ENCODE data around the gene GDI1. TPM values are rescaled to one million over a fixed set of nuclear protein-coding genes. Genes with fewer than 3 reads are reported as not detected.

The GDI1 gene
- polyA plus RNA-seq, 4 donors, result 120 to 154 (median 127) TPM

- DNase-seq (ENCODE audit: low read depth in 4 of 4, low spot score in 3 of 4), result no peak
These were observed 22.2 kb downstream of the GDI1 start for GRCh38 chrX:154458954-154459778.

- DNase-seq (ENCODE audit: low read depth in 4 of 4, low spot score in 3 of 4), result no peak
These were observed 22.9 kb downstream of the GDI1 start for GRCh38 chrX:154459832-154460231.

GRCh38 chrX:154460326-154460725 lies 23.4 kb downstream of the GDI1 start:
- DNase-seq (ENCODE audit: low read depth in 4 of 4, low spot score in 3 of 4), result no peak

- no peak for DNase-seq (ENCODE audit: low read depth in 4 of 4, low spot score in 3 of 4)
These were observed 25.4 kb downstream of the GDI1 start for GRCh38 chrX:154462396-154462795.

- no peak for DNase-seq (ENCODE audit: low read depth in 4 of 4, low spot score in 3 of 4)
These were observed 26.8 kb downstream of the GDI1 start for GRCh38 chrX:154463611-154464220.

GRCh38 chrX:154464806-154465365 lies 27.9 kb downstream of the GDI1 start:
- DNase-seq (ENCODE audit: low read depth in 4 of 4, low spot score in 3 of 4), result no peak

- DNase-seq (ENCODE audit: low read depth in 4 of 4, low spot score in 3 of 4), result no peak
These were observed 28.6 kb downstream of the GDI1 start for GRCh38 chrX:154465601-154466000.

- DNase-seq (ENCODE audit: low read depth in 4 of 4, low spot score in 3 of 4), result no peak
These were observed 29.1 kb downstream of the GDI1 start for GRCh38 chrX:154466036-154466435.

- DNase-seq (ENCODE audit: low read depth in 4 of 4, low spot score in 3 of 4), result no peak
These were observed 30.0 kb downstream of the GDI1 start for GRCh38 chrX:154466907-154467306.

- DNase-seq (ENCODE audit: low read depth in 4 of 4, low spot score in 3 of 4), result no peak
These were observed 30.6 kb downstream of the GDI1 start for GRCh38 chrX:154467556-154467955.

- no peak for DNase-seq (ENCODE audit: low read depth in 4 of 4, low spot score in 3 of 4)
These were observed 31.3 kb downstream of the GDI1 start for GRCh38 chrX:154468217-154468616.

- DNase-seq (ENCODE audit: low read depth in 4 of 4, low spot score in 3 of 4), result no peak
These were observed 32.2 kb downstream of the GDI1 start for GRCh38 chrX:154469114-154469513.

- no peak for DNase-seq (ENCODE audit: low read depth in 4 of 4, low spot score in 3 of 4)
These were observed 32.9 kb downstream of the GDI1 start for GRCh38 chrX:154469880-154470279.

- no peak for DNase-seq (ENCODE audit: low read depth in 4 of 4, low spot score in 3 of 4)
These were observed 33.5 kb downstream of the GDI1 start for GRCh38 chrX:154470434-154470833.

- DNase-seq (ENCODE audit: low read depth in 4 of 4, low spot score in 3 of 4), result no peak
These were observed 34.1 kb downstream of the GDI1 start for GRCh38 chrX:154470914-154471568.

GRCh38 chrX:154471839-154472684 lies 35.1 kb downstream of the GDI1 start:
- no peak for DNase-seq (ENCODE audit: low read depth in 4 of 4, low spot score in 3 of 4)

GRCh38 chrX:154472685-154473632 lies 36.0 kb downstream of the GDI1 start:
- no peak for DNase-seq (ENCODE audit: low read depth in 4 of 4, low spot score in 3 of 4)

GRCh38 chrX:154473683-154474082 lies 36.7 kb downstream of the GDI1 start:
- DNase-seq (ENCODE audit: low read depth in 4 of 4, low spot score in 3 of 4), result no peak

GRCh38 chrX:154476821-154477220 lies 39.9 kb downstream of the GDI1 start:
- no peak for DNase-seq (ENCODE audit: low read depth in 4 of 4, low spot score in 3 of 4)
